Measurements from ENCODE around the gene UMODL1.

UMODL1 gene

GRCh38 chr21:42093186-42093585 is 22.1 kb downstream of the UMODL1 start:
- Histone ChIP-seq H3K4me2 (ENCODE audit: low read depth, low read length) (no peak overlapping the region), H2AFZ (ENCODE audit: low read length) (no peak overlapping the region), H3F3A (ENCODE audit: insufficient read depth, low read length) (no peaks in the 10 kb centered on the region), H3K9ac (ENCODE audit: low read length) (no peak overlapping the region), H3K4me1 (ENCODE audit: low read length) (no peaks in the 10 kb centered on the region), H3K9me2 (replicated peaks; ENCODE audit: insufficient read depth, low read length) (no peaks in the 10 kb centered on the region), H4K20me1 (ENCODE audit: insufficient read depth, low read length) (no peaks in the 10 kb centered on the region), H3K27ac (ENCODE audit: low read length) (no peak overlapping the region), H3K4me3 (ENCODE audit: low read length) (no peak overlapping the region), H3K27me3 (replicated peaks; ENCODE audit: insufficient read depth, low read length) (no peaks in the 10 kb centered on the region), H3K36me3 (replicated peaks; ENCODE audit: insufficient read depth, low read length) (no peaks in the 10 kb centered on the region), H3K9me3 (replicated peaks; ENCODE audit: insufficient read depth, low read length) (no peaks in the 10 kb centered on the region), H3K79me2 (ENCODE audit: low read length) (no peaks in the 10 kb centered on the region)
- DNase-seq, result no peak
- no peak for TF ChIP-seq EZH2 (optimal IDR thresholded peaks at IDR 0.05; ENCODE audit: low read depth, low read length)
- TF ChIP-seq CTCF (IDR thresholded peaks at IDR 0.05; ENCODE audit: low read length), result no peak
- TF ChIP-seq EZH2phosphoT487 (IDR thresholded peaks at IDR 0.05; ENCODE audit: low read length), result no peak

- TF ChIP-seq EZH2 (optimal IDR thresholded peaks at IDR 0.05; ENCODE audit: low read depth, low read length) (no peak), EZH2phosphoT487 (IDR thresholded peaks at IDR 0.05; ENCODE audit: low read length) (no peak), CTCF (IDR thresholded peaks at IDR 0.05; ENCODE audit: low read length) (no peak)
- H3K4me1 ChIP-seq (ENCODE audit: low read length), result no peaks in the 10 kb centered on the region
- no peak overlapping the region for H2AFZ ChIP-seq (ENCODE audit: low read length)
- H3K36me3 ChIP-seq (replicated peaks; ENCODE audit: insufficient read depth, low read length), result no peaks in the 10 kb centered on the region
- no peak overlapping the region for H3K9ac ChIP-seq (ENCODE audit: low read length)
- no peak overlapping the region for H3K4me2 ChIP-seq (ENCODE audit: low read depth, low read length)
- H3F3A ChIP-seq (ENCODE audit: insufficient read depth, low read length), result no peaks in the 10 kb centered on the region
- no peaks in the 10 kb centered on the region for H3K9me3 ChIP-seq (replicated peaks; ENCODE audit: insufficient read depth, low read length)
- no peaks in the 10 kb centered on the region for H3K79me2 ChIP-seq (ENCODE audit: low read length)
- H3K9me2 ChIP-seq (replicated peaks; ENCODE audit: insufficient read depth, low read length), result no peaks in the 10 kb centered on the region
- H3K27ac ChIP-seq (ENCODE audit: low read length), result no peak overlapping the region
- no peak overlapping the region for H3K4me3 ChIP-seq (ENCODE audit: low read length)
- H3K27me3 ChIP-seq (replicated peaks; ENCODE audit: insufficient read depth, low read length), result no peaks in the 10 kb centered on the region
- no peak for DNase-seq
- no peaks in the 10 kb centered on the region for H4K20me1 ChIP-seq (ENCODE audit: insufficient read depth, low read length)
Measured at GRCh38 chr21:42093991-42094421, 22.9 kb downstream of the UMODL1 start.

- Histone ChIP-seq H3K4me3 (ENCODE audit: low read length) (no peak overlapping the region), H3K4me2 (ENCODE audit: low read depth, low read length) (no peak overlapping the region), H2AFZ (ENCODE audit: low read length) (no peak overlapping the region), H3K79me2 (ENCODE audit: low read length) (no peaks in the 10 kb centered on the region), H3K36me3 (replicated peaks; ENCODE audit: insufficient read depth, low read length) (no peaks in the 10 kb centered on the region), H3K9me2 (replicated peaks; ENCODE audit: insufficient read depth, low read length) (no peaks in the 10 kb centered on the region), H3K4me1 (ENCODE audit: low read length) (no peaks in the 10 kb centered on the region), H3K27me3 (replicated peaks; ENCODE audit: insufficient read depth, low read length) (no peaks in the 10 kb centered on the region), H3K9ac (ENCODE audit: low read length) (no peak overlapping the region), H3K9me3 (replicated peaks; ENCODE audit: insufficient read depth, low read length) (no peaks in the 10 kb centered on the region), H3K27ac (ENCODE audit: low read length) (no peak overlapping the region), H3F3A (ENCODE audit: insufficient read depth, low read length) (no peaks in the 10 kb centered on the region), H4K20me1 (ENCODE audit: insufficient read depth, low read length) (no peaks in the 10 kb centered on the region)
- TF ChIP-seq CTCF (IDR thresholded peaks at IDR 0.05; ENCODE audit: low read length) (no peak; the same call in 1 of the 2 replicates), EZH2phosphoT487 (IDR thresholded peaks at IDR 0.05; ENCODE audit: low read length) (no peak), EZH2 (optimal IDR thresholded peaks at IDR 0.05; ENCODE audit: low read depth, low read length) (no peak)
- no peak for DNase-seq
Measured at GRCh38 chr21:42094811-42095210, 23.7 kb downstream of the UMODL1 start.

Measured in MM.1S (cell line).